HUES64 (cell line): Measurements from ENCODE around the gene MAP3K7CL.
A peak's percentile ranks its signal among the peaks of the same experiment; 100 is the strongest.

Experiments
- H3K27ac ChIP-seq: 2 replicates; pipeline ENCODE4 v1.7.0; 2013; ENCODE audit warnings: low read depth, low read length, inconsistent platforms
- H3K27me3 ChIP-seq: 2 replicates; pipeline ENCODE4 v1.6.1; 2013; ENCODE audit warnings: mild to moderate bottlenecking, low read length; ENCODE audit not compliant: insufficient read depth
- H3K36me3 ChIP-seq: 2 replicates; pipeline ENCODE4 v1.6.1; 2013; ENCODE audit warnings: mild to moderate bottlenecking, low read length; ENCODE audit not compliant: insufficient read depth
- H3K4me1 ChIP-seq: 2 replicates; pipeline ENCODE4 v1.6.1; 2013; ENCODE audit warnings: mild to moderate bottlenecking, low read length, moderate library complexity; ENCODE audit not compliant: insufficient read depth
- H3K4me3 ChIP-seq: 2 replicates; pipeline ENCODE4 v1.5.1; 2013; ENCODE audit warnings: mild to moderate bottlenecking, low read length, moderate library complexity
- H3K9ac ChIP-seq: 2 replicates; pipeline ENCODE4 v1.6.1; 2013; ENCODE audit warnings: mild to moderate bottlenecking, low read depth, low read length
- H3K9me3 ChIP-seq: 2 replicates; pipeline ENCODE4 v1.6.1; 2013; ENCODE audit warnings: low read depth, low read length; ENCODE audit not compliant: insufficient read depth
- WGBS: fragments of 150-250, 120-280 bp; methylation state at CpG from one replicate; pipeline ENCODE4 v1.1.7; 2013; ENCODE audit warnings: missing lambda C conversion rate; 5-methylcytosine and 5-hydroxymethylcytosine counted together

Gene MAP3K7CL

DNA sequence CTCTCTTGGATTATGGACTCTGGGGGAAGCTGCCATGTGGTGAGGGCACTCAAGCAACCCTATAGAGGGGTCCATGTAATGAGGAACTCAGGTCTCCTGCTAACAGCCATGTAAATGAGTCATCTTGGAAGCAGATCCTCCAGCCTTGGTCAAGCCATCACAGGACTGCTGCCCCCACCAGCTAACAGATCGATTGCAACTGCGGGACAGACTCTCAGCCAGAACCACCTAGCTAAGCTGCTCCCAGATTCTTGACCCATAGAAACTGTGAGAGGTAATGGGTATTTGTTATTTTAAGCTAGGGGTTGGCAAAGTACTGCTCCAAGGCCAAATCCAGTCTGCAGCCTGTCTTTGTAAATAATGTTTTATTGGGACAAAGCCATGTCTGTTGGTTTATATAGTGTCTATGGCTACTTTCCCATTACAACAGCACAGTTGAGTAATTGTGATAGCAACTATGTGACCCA lies 27.6 kb upstream of the MAP3K7CL start:
- H3K4me1 ChIP-seq: no peaks in the 10 kb centered on the region
- WGBS: 92% methylated on average over 2 of the region's 2 CpGs
- no peaks in the 10 kb centered on the region for H3K36me3 ChIP-seq
- H3K27ac ChIP-seq: no peak overlapping the region
- no peak overlapping the region for H3K4me3 ChIP-seq
- H3K27me3 ChIP-seq: no peaks in the 10 kb centered on the region
- no peak overlapping the region for H3K9ac ChIP-seq
- no peaks in the 10 kb centered on the region for H3K9me3 ChIP-seq

GRCh38 chr21:29104239-29104708 lies 26.2 kb upstream of the MAP3K7CL start:
- Histone ChIP-seq H3K36me3 (no peaks in the 10 kb centered on the region), H3K27ac (no peak overlapping the region), H3K27me3 (no peaks in the 10 kb centered on the region), H3K9ac (no peak overlapping the region), H3K9me3 (no peaks in the 10 kb centered on the region), H3K4me3 (no peak overlapping the region), H3K4me1 (no peaks in the 10 kb centered on the region)
- WGBS: 77% methylated on average over 7 of the region's 7 CpGs

GRCh38 chr21:29105218-29105617 lies 25.2 kb upstream of the MAP3K7CL start:
- Histone ChIP-seq H3K27ac (no peak overlapping the region), H3K4me1 (no peaks in the 10 kb centered on the region), H3K36me3 (no peaks in the 10 kb centered on the region), H3K4me3 (no peak overlapping the region), H3K27me3 (no peaks in the 10 kb centered on the region), H3K9me3 (no peaks in the 10 kb centered on the region), H3K9ac (no peak overlapping the region)
- 76% methylated on average over 3 of the region's 3 CpGs for WGBS

DNA sequence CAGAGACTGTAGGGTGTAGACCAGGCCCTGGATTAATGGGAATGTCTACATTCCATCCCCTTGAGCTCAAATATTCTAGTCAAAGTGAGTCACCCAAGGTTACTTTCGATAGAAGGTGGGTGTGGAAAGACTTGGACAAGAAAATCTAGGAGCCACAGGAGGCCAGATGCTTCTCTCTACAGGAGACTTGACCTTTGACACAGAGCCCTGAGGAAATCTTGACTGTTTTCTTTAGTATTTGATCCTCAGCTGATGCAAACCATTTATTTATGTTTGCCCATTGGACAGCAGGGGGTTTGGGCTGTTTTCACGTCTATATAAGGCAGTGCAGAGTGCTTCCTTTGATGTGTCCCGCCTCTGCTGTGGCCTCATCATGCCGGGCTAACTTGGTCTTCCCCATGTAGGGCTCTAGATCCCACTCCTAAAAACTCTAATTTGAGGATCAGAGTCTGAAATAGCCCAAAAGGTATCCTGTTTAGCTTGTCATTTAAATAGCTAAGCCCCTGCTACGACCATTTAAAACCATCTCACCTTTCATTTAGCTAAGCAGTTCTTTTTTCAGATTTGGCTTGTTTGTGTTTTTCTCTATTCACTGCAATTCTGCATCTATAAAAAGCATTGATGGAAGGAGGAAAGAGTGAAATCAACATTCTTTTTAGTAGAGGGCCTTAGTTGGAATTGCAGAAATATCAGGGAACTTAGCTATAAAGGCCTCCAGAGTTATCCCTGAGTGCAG lies 15.5 kb upstream of the MAP3K7CL start:
- Histone ChIP-seq H3K27ac (peak overlapping the region; percentile 72; the same call in 1 of the 2 replicates), H3K9ac (no peak overlapping the region), H3K9me3 (no peaks in the 10 kb centered on the region), H3K27me3 (no peaks in the 10 kb centered on the region), H3K4me1 (peaks cover 23% of the 10 kb centered on the region), H3K4me3 (no peak overlapping the region), H3K36me3 (no peaks in the 10 kb centered on the region)
- 16% methylated on average over 5 of the region's 5 CpGs for WGBS

- Histone ChIP-seq H3K4me1 (peaks cover 23% of the 10 kb centered on the region), H3K9me3 (no peaks in the 10 kb centered on the region), H3K4me3 (no peak overlapping the region), H3K27ac (peak overlapping the region; percentile 72; the same call in 1 of the 2 replicates), H3K27me3 (no peaks in the 10 kb centered on the region), H3K9ac (no peak overlapping the region), H3K36me3 (no peaks in the 10 kb centered on the region)
- WGBS: 95% methylated on average over 8 of the region's 8 CpGs
Observed at GRCh38 chr21:29115899-29116298, 14.5 kb upstream of the MAP3K7CL start.

DNA sequence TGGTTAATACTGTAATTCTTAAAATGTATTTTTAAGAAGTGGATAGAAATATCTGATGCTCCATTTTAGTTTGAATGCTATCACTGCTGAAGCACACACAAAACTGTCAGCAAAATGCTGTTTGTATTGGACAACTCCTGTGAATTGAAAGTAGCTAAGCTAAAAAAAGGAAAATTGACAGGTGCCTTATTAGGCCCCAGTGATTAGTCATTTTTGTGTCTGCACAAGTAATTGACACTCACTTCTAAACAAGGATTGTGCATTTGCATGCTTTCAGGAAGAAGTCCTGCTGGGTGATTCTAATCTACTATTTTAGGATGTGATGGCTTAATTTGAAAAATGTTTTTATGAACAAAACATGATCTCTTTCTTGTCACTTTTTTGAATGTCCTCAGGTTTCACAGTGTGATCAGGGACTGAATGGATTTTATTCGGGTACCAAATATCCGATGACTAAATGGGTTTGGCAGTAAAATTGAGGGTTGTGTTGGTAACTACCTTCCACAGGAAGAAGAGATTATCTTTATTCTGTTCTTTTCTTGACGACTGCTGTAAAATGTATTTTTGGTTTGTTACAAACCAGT lies 13.0 kb upstream of the MAP3K7CL start:
- H3K27ac ChIP-seq: no peak overlapping the region
- H3K4me3 ChIP-seq: no peak overlapping the region

GRCh38 chr21:29121759-29122158 lies 8.7 kb upstream of the MAP3K7CL start:
- H3K36me3 ChIP-seq: no peaks in the 10 kb centered on the region
- H3K27ac ChIP-seq: no peak overlapping the region
- H3K27me3 ChIP-seq: no peaks in the 10 kb centered on the region
- H3K4me3 ChIP-seq: no peak overlapping the region
- H3K4me1 ChIP-seq: peaks cover 5% of the 10 kb centered on the region; the same call in 1 of the 2 replicates
- 80% methylated on average over 1 of the region's 1 CpG for WGBS
- no peaks in the 10 kb centered on the region for H3K9me3 ChIP-seq
- no peak overlapping the region for H3K9ac ChIP-seq

More for the DNA sequence above, 13.0 kb upstream of the MAP3K7CL start:
- peaks cover 23% of the 10 kb centered on the region for H3K4me1 ChIP-seq
- H3K27me3 ChIP-seq: no peaks in the 10 kb centered on the region
- H3K9me3 ChIP-seq: no peaks in the 10 kb centered on the region
- 85% methylated on average over 3 of the region's 3 CpGs for WGBS
- no peaks in the 10 kb centered on the region for H3K36me3 ChIP-seq
- no peak overlapping the region for H3K9ac ChIP-seq

DNA sequence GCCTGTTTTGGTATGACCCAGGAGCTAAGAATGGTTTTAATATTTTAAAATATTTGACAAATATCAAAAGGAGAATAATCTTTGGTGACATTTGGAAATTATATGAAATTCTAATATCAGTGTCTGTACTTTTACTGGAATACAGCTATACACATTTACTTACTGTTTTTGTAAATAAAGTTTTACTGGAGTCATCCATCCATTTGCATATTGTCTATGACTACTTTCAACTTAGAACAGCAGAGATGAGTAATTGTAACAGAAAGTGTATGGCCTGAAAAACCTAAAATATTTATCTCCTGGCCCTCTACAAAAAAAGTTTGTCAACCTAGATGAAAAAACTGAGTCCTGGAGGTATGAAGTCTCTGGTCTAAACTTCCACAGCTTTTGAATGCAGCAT lies 5.8 kb upstream of the MAP3K7CL start:
- Histone ChIP-seq H3K36me3 (no peaks in the 10 kb centered on the region), H3K27ac (no peak overlapping the region), H3K4me3 (no peak overlapping the region), H3K4me1 (no peaks in the 10 kb centered on the region), H3K9me3 (peaks cover 7% of the 10 kb centered on the region; the same call in 1 of the 2 replicates), H3K27me3 (no peaks in the 10 kb centered on the region), H3K9ac (no peak overlapping the region)

GRCh38 chr21:29125191-29125590 lies 5.3 kb upstream of the MAP3K7CL start:
- H3K27me3 ChIP-seq: no peaks in the 10 kb centered on the region
- no peak overlapping the region for H3K27ac ChIP-seq
- no peaks in the 10 kb centered on the region for H3K36me3 ChIP-seq
- H3K9ac ChIP-seq: no peak overlapping the region
- WGBS: 85% methylated on average over 1 of the region's 1 CpG
- H3K9me3 ChIP-seq: peaks cover 7% of the 10 kb centered on the region; the same call in 1 of the 2 replicates
- H3K4me3 ChIP-seq: no peak overlapping the region
- H3K4me1 ChIP-seq: no peaks in the 10 kb centered on the region

DNA sequence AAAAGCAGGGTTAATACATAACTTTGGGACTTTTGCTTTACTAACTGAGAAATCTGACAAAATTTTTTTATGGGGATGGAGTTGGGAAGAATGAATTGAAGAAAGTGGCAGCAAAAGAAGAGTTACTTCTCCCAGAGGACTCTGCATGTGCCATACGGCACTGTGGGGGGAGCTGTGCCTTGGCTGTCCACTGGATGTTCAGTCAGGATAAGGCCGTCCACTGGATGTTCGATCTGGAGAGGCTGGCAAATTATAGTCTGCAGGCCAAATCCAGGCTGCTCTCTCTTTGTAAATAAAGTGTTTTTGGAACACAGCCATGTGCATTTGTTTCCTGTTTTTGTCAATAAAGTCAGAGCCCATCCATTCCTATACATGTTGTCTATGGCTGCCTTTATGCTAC lies 4.5 kb upstream of the MAP3K7CL start:
- Histone ChIP-seq H3K9me3 (peaks cover 7% of the 10 kb centered on the region; the same call in 1 of the 2 replicates), H3K36me3 (no peaks in the 10 kb centered on the region), H3K27ac (no peak overlapping the region), H3K4me1 (no peaks in the 10 kb centered on the region), H3K9ac (no peak overlapping the region), H3K4me3 (no peak overlapping the region), H3K27me3 (no peaks in the 10 kb centered on the region)
- WGBS: 95% methylated on average over 3 of the region's 3 CpGs

DNA sequence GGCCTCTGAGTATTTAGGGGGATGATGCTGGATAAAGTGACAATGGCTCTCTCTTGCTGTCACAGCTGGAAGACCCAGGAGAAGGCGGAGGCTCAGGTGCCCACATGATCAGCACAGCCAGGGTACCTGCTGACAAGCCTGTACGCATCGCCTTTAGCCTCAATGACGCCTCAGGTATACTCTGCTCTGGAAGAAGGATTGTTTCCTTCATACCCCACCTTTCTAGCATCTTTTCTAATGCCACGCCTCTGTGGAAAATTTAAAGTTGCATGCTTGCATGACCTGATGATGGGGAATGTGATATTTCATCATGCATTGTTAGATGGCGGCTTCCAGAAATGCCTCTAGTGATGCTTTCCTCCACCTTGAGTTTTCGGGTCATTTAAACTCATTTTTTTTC lies 2.8 kb downstream of the MAP3K7CL start:
- 93% methylated on average over 7 of the region's 7 CpGs for WGBS
- peaks cover 7% of the 10 kb centered on the region; the same call in 1 of the 2 replicates for H3K9me3 ChIP-seq
- no peak overlapping the region for H3K9ac ChIP-seq
- no peaks in the 10 kb centered on the region for H3K36me3 ChIP-seq
- H3K27ac ChIP-seq: no peak overlapping the region
- no peaks in the 10 kb centered on the region for H3K27me3 ChIP-seq
- no peaks in the 10 kb centered on the region for H3K4me1 ChIP-seq
- no peak overlapping the region for H3K4me3 ChIP-seq
